GM23338 (cell line): ENCODE measurements around the gene SIRT6.

Experiments
- CREB1 ChIP-seq: fragments of 250-450 bp; sonication (Bioruptor Pico); IDR thresholded peaks from 2 replicates; pipeline ENCODE4 v1.5.0; 2020; ENCODE audit warnings: low read depth, mild to moderate bottlenecking, moderate library complexity
- CTCF ChIP-seq, 2 experiments: fragments of 200-600 bp in 1 of 2; sonication (generic) in 1 of 2; conservative IDR thresholded peaks; 2 replicates each; pipeline versions ENCODE4 v1.5.1 to v1.6.1; 2016 to 2017; ENCODE audit warnings: antibody characterized with exemption in 2 of 2, low read depth in 2 of 2, mild to moderate bottlenecking in 2 of 2, moderate library complexity in 1 of 2
- EZH2 ChIP-seq: fragments of 200-600 bp; sonication (generic); IDR thresholded peaks from one replicate; pipeline ENCODE4 v1.8.0; 2017; ENCODE audit warnings: antibody characterized with exemption, mild to moderate bottlenecking, low read depth; ENCODE audit not compliant: unreplicated experiment
- EZH2phosphoT487 ChIP-seq: fragments of 200-600 bp; sonication (generic); IDR thresholded peaks from one replicate; pipeline ENCODE4 v1.8.1; 2018; ENCODE audit warnings: antibody characterized with exemption; ENCODE audit not compliant: unreplicated experiment
- JUNB ChIP-seq: IDR thresholded peaks from one replicate; pipeline ENCODE4 v1.6.1; 2016; ENCODE audit warnings: antibody characterized with exemption; ENCODE audit not compliant: unreplicated experiment
- NANOG ChIP-seq: IDR thresholded peaks from 2 replicates; pipeline ENCODE4 v1.6.1; 2016; ENCODE audit warnings: antibody characterized with exemption, borderline replicate concordance
- POLR2AphosphoS5 ChIP-seq: IDR thresholded peaks from 2 replicates; pipeline ENCODE4 v1.6.1; 2016; ENCODE audit warnings: antibody characterized with exemption, low read depth
- ZNF331 ChIP-seq: fragments of 250-450 bp; sonication (Bioruptor Pico); IDR thresholded peaks from 2 replicates; pipeline ENCODE4 v1.5.0; 2020; ENCODE audit warnings: low read depth, mild to moderate bottlenecking, moderate library complexity
- TF ChIP-seq, protein P1 (sequence below): IDR thresholded peaks from 2 replicates; pipeline ENCODE4 v1.6.1; 2016; ENCODE audit warnings: antibody characterized with exemption

GRCh38 chr19:4171676-4172075 is 10.7 kb downstream of the SIRT6 start:
- TF ChIP-seq CTCF (conservative IDR thresholded peaks at IDR 0.05; ENCODE audit: low read depth in 2 of 2) (no peak), EZH2phosphoT487 (no peak), EZH2 (no peak), CREB1 (CRISPR knock-in tag) (no peak), JUNB (no peak), POLR2AphosphoS5 (no peak), ZNF331 (CRISPR knock-in tag) (no peak), NANOG (no peak)
- TF ChIP-seq, protein P1, sequence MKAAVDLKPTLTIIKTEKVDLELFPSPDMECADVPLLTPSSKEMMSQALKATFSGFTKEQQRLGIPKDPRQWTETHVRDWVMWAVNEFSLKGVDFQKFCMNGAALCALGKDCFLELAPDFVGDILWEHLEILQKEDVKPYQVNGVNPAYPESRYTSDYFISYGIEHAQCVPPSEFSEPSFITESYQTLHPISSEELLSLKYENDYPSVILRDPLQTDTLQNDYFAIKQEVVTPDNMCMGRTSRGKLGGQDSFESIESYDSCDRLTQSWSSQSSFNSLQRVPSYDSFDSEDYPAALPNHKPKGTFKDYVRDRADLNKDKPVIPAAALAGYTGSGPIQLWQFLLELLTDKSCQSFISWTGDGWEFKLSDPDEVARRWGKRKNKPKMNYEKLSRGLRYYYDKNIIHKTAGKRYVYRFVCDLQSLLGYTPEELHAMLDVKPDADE = no peak
